Endothelial cell of umbilical vein (primary cell): ENCODE data around the gene LCNL1. TPM values are rescaled to one million over a fixed set of nuclear protein-coding genes. Genes with fewer than 3 reads are reported as not detected.

Experiments used
- BruUV-seq: library from RNA; stranded (reverse); fragments of 400-500 nt; replicated peaks from 2 replicates; lab custom pipeline; 2021; lab: Mats Ljungman, UMichigan
- CTCF ChIA-PET: fragments of 300-600, 350-600 bp; sonication (Branson Sonifier 250); formaldehyde crosslinking; loops from one replicate; lab custom pipeline; 2021; ENCODE audit warnings: antibody characterized with exemption, inconsistent platforms; lab: Charles Lee
- POLR2A ChIA-PET: fragments of 300-600, 350-600 bp; sonication (Branson Sonifier 250); formaldehyde crosslinking; loops from one replicate; lab custom pipeline; 2021; ENCODE audit warnings: antibody characterized with exemption, inconsistent platforms; lab: Charles Lee
- DNase-seq: peaks from one replicate; pipeline ENCODE4 v3.0.0-alpha.2; 2011; ENCODE audit warnings: low read depth, low spot score
- FAIRE-seq: peaks from 2 replicates; lab custom pipeline; 2011; peaks lifted over from hg19 to GRCh38; lab: Jason Lieb, UNC
- H2AFZ ChIP-seq: 2 replicates; pipeline ENCODE4 v1.6.0; 2012; ENCODE audit warnings: low read depth, low read length, control low read depth, inconsistent platforms
- H3K27ac ChIP-seq: 2 replicates; pipeline ENCODE4 v1.5.1; 2011; ENCODE audit warnings: low read depth, mild to moderate bottlenecking, control low read depth, low read length, moderate library complexity; ENCODE audit not compliant: insufficient read depth
- H3K27me3 ChIP-seq, 2 experiments: 2 replicates each; pipeline versions ENCODE4 v1.6.0 to v1.6.1; 2011; ENCODE audit warnings: low read length in 2 of 2, mixed read lengths in 1 of 2; ENCODE audit not compliant: control insufficient read depth in 2 of 2, insufficient read depth in 2 of 2
- H3K36me3 ChIP-seq, 2 experiments: 2 replicates in 1 of 2; 3 replicates in 1 of 2; pipeline ENCODE4 v1.5.1; 2011; ENCODE audit warnings: low read length in 2 of 2, mild to moderate bottlenecking in 1 of 2, moderate library complexity in 1 of 2; ENCODE audit not compliant: control insufficient read depth in 2 of 2, insufficient read depth in 2 of 2; ENCODE audit errors: extremely low read depth in 1 of 2
- H3K4me1 ChIP-seq: 3 replicates; pipeline ENCODE4 v1.5.1; 2011; ENCODE audit warnings: mild to moderate bottlenecking, low read length; ENCODE audit not compliant: control insufficient read depth, insufficient read depth; ENCODE audit errors: extremely low read depth
- H3K4me2 ChIP-seq: 2 replicates; pipeline ENCODE4 v1.6.1; 2011; ENCODE audit warnings: low read length, control low read depth, mixed read lengths; ENCODE audit not compliant: insufficient read depth
- H3K4me3 ChIP-seq, 3 experiments: fragments of 200-600 bp in 1 of 3; sonication (generic), shearing (Covaris generic) in 1 of 3; replicated peaks in 1 of 3; 2 replicates each; pipeline ENCODE4 v1.5.1; 2011 to 2016; ENCODE audit warnings: control low read depth in 3 of 3, low read length in 3 of 3, mild to moderate bottlenecking in 2 of 3, inconsistent platforms in 1 of 3, low read depth in 1 of 3, moderate library complexity in 1 of 3; ENCODE audit not compliant: insufficient read depth in 1 of 3
- H3K79me2 ChIP-seq: 2 replicates; pipeline ENCODE4 v1.6.0; 2012; ENCODE audit warnings: low read length, inconsistent platforms; ENCODE audit not compliant: control insufficient read depth, insufficient read depth
- H3K9ac ChIP-seq: replicated peaks from 2 replicates; pipeline ENCODE3; 2011; ENCODE audit warnings: low read length, control low read depth; ENCODE audit not compliant: insufficient read depth; ENCODE audit errors: extremely low read depth
- H3K9me1 ChIP-seq: replicated peaks from 3 replicates; pipeline ENCODE4 v1.6.0; 2011; ENCODE audit warnings: mild to moderate bottlenecking, low read length; ENCODE audit not compliant: control insufficient read depth, insufficient read depth; ENCODE audit errors: extremely low read depth
- H3K9me3 ChIP-seq: replicated peaks from 2 replicates; pipeline ENCODE4 v1.5.1; 2012; ENCODE audit warnings: low read length, inconsistent platforms; ENCODE audit not compliant: control insufficient read depth, insufficient read depth
- H4K20me1 ChIP-seq: replicated peaks from 2 replicates; pipeline ENCODE3; 2011; ENCODE audit warnings: mild to moderate bottlenecking, low read length; ENCODE audit not compliant: control insufficient read depth, insufficient read depth; ENCODE audit errors: extremely low read depth
- CTCF ChIP-seq, 2 donors: IDR thresholded peaks; 1 replicate in 1 of 2; 2 replicates in 1 of 2; pipeline ENCODE4 v1.5.1; 2011; ENCODE audit warnings: low read length in 2 of 2, mild to moderate bottlenecking in 2 of 2, moderate library complexity in 2 of 2, control low read depth in 1 of 2, inconsistent platforms in 1 of 2, low read depth in 1 of 2; ENCODE audit not compliant: insufficient read depth in 1 of 2; ENCODE audit errors: extremely low read depth in 1 of 2
- EZH2 ChIP-seq: IDR thresholded peaks from 2 replicates; pipeline ENCODE4 v1.6.1; 2012; ENCODE audit warnings: borderline replicate concordance, low read depth, mild to moderate bottlenecking, moderate library complexity, low read length, inconsistent platforms; ENCODE audit not compliant: severe bottlenecking
- FOS ChIP-seq: IDR thresholded peaks from 2 replicates; pipeline ENCODE4 v1.6.1; 2011; ENCODE audit warnings: mild to moderate bottlenecking, low read length, moderate library complexity, borderline replicate concordance; ENCODE audit not compliant: insufficient read depth
- GATA2 ChIP-seq: IDR thresholded peaks from 2 replicates; pipeline ENCODE4 v1.7.0; 2011; ENCODE audit warnings: low read depth, mild to moderate bottlenecking, moderate library complexity, mixed read lengths, low read length; ENCODE audit not compliant: insufficient read length, insufficient read depth
- JUN ChIP-seq: IDR thresholded peaks from 2 replicates; pipeline ENCODE4 v1.6.1; 2011; ENCODE audit warnings: borderline replicate concordance, low read depth; ENCODE audit not compliant: insufficient read length, insufficient read depth
- MYC ChIP-seq: IDR thresholded peaks from one replicate; pipeline ENCODE4 v1.6.1; 2011; ENCODE audit warnings: mild to moderate bottlenecking, low read depth, low read length
- POLR2A ChIP-seq: IDR thresholded peaks from 2 replicates; pipeline ENCODE4 v1.6.1; 2012; ENCODE audit warnings: low read depth, mild to moderate bottlenecking, control low read depth, low read length
- POLR2AphosphoS5 ChIP-seq: IDR thresholded peaks from 2 replicates; pipeline ENCODE4 v1.6.1; 2012; ENCODE audit warnings: low read depth, mild to moderate bottlenecking, control low read depth, low read length, moderate library complexity; ENCODE audit not compliant: insufficient read depth
- dilution Hi-C: fragments of 300-500 bp; cut with MboI; formaldehyde crosslinking; loops from one replicate; pipeline ENCODE4 v1.15.0; 2019; ENCODE audit warnings: low sequenced_read_pairs; ENCODE audit not compliant: extremely low pct_ligation_motif_present
- intact Hi-C: fragments of 100-400 bp; cut with micrococcal nuclease; formaldehyde crosslinking; loops from one replicate; pipeline ENCODE4 v1.10.0; 2022
- polyA plus RNA-seq, 4 experiments: library from polyadenylated mRNA; depleted of rRNA in 3 of 4; stranded (reverse) in 3 of 4; unstranded in 1 of 4; fragments of >200 nt; gene quantifications; 2 replicates each; pipeline versions ENCODE4 v1.2.1 to v1.2.3, GENCODE V29; 2011 to 2012; ENCODE audit warnings: missing spikeins in 1 of 4
- total RNA-seq: library from RNA; stranded (reverse); gene quantifications from 2 replicates; pipeline ENCODE4 v1.2.3, GENCODE V29; 2021
- TF ChIP-seq, protein P1 (sequence below): IDR thresholded peaks from 2 replicates; pipeline ENCODE4 v1.6.1; 2011; ENCODE audit not compliant: insufficient read depth, insufficient read length

LCNL1 gene
- total and polyA plus RNA-seq, 2 donors (not counting 3 experiments of a cell fraction or from before 2014, with no cell fraction given): not detected

DNA sequence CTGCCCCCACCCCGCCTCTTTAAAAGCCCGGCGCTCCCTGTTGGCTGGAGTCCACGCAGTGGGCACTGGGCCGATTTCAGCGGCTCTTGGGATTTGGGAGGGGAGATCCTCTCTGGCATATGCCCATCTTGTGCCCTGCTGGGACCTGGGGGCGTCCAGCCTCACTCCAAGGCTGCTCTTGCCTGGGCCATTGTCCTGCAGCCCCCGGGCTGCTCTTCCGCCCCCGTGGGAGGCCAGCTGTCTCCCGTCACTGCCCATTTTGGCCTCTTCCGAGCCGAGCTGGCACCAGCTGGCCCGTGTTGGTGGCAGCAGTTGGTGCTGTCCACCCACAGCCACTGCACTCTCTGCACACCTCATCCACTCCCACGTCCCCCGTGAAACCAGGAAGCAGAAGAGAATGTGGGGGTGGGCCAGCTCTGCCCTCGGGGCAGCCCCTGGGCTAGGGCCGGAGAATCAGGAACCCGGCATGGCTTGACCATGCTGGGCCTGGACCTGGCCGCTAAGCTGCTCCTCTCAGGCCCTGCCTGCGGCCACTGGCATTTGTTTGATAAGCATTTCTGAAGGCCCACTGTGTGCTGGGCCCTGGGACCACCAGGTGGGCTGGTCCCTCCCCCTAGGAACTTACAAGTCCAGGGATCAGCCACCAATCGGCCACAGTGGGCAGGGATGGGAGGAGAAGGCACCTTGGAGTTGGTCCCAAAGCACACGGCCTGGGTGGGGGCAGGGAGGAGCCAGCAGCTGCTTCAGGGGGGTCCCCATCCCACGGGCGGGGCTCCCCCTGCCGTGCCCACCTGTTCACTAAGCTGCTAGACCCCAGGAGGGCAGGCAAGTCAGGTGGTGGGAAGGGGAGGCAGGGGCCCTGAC lies 35.5 kb upstream of the LCNL1 start:
- no peak overlapping the region for H3K27ac ChIP-seq
- H3K4me2 ChIP-seq: no peak overlapping the region
- ChIA-PET CTCF (interaction anchor here (0.6 to 2.4 kb wide), 22 partner anchors 9 to 170 kb away, joined by 3 to 111 read pairs (median 4); partner anchors contain the start of genes ABCA2, AJM1, CLIC3 and NPDC1), POLR2A (no interaction called here)
- no peak overlapping the region for H2AFZ ChIP-seq
- peaks cover 2 to 4% of the 10 kb centered on the region in 2 experiments for H3K36me3 ChIP-seq
- H3K9me1 ChIP-seq: no peaks in the 10 kb centered on the region
- no peak overlapping the region for H3K9ac ChIP-seq
- FAIRE-seq (no peak), DNase-seq (no peak)
- dilution Hi-C loops: loop anchor here (25.0 kb wide), 1 partner anchor 135 kb away; the partner anchor contains the start of gene RABL6
- no peaks in the 10 kb centered on the region for H3K27me3 ChIP-seq
- BruUV-seq: no TSS peak
- H3K79me2 ChIP-seq: peaks cover 18% of the 10 kb centered on the region
- intact Hi-C loops: loop anchor here (5.0 kb wide), 1 partner anchor 45 kb away; the partner anchor contains the start of gene PAXX
- no peaks in the 10 kb centered on the region for H3K9me3 ChIP-seq
- H3K4me3 ChIP-seq: no peak overlapping the region
- peaks cover 5% of the 10 kb centered on the region for H3K4me1 ChIP-seq
- no peaks in the 10 kb centered on the region for H4K20me1 ChIP-seq
- TF ChIP-seq EZH2 (no peak), CTCF (IDR thresholded peaks at IDR 0.05; ENCODE audit: extremely low read depth in 1 of 2, insufficient read depth in 1 of 2, low read depth in 1 of 2, low read length in 2 of 2) (no peak), POLR2AphosphoS5 (no peak), MYC (no peak), POLR2A (no peak), JUN (no peak), FOS (no peak), GATA2 (no peak)
- TF ChIP-seq, protein P1, sequence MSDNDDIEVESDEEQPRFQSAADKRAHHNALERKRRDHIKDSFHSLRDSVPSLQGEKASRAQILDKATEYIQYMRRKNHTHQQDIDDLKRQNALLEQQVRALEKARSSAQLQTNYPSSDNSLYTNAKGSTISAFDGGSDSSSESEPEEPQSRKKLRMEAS: no peak
